ENCODE results near the gene AGBL4.

The AGBL4 gene

DNA sequence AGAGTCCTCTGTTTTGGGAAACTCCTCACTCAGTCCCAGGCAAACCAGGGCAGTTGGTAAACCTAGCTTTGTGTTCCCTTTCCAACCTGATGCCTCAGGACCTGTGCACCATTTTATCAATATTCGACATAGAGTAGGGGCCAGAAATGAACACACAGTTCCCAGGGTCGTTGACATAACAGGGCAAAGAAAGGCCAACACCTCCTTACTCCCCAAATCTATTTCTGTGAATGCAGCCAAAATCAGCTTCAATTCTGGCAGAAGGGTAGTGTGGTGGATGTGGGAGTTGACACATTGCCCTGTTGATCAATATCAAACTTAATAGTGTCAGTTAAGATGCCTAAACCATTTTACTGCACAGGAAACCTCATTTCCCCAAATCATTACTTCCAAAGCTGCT, 1447.2 kb downstream of the AGBL4 start:
- TF ChIP-seq, protein P1, sequence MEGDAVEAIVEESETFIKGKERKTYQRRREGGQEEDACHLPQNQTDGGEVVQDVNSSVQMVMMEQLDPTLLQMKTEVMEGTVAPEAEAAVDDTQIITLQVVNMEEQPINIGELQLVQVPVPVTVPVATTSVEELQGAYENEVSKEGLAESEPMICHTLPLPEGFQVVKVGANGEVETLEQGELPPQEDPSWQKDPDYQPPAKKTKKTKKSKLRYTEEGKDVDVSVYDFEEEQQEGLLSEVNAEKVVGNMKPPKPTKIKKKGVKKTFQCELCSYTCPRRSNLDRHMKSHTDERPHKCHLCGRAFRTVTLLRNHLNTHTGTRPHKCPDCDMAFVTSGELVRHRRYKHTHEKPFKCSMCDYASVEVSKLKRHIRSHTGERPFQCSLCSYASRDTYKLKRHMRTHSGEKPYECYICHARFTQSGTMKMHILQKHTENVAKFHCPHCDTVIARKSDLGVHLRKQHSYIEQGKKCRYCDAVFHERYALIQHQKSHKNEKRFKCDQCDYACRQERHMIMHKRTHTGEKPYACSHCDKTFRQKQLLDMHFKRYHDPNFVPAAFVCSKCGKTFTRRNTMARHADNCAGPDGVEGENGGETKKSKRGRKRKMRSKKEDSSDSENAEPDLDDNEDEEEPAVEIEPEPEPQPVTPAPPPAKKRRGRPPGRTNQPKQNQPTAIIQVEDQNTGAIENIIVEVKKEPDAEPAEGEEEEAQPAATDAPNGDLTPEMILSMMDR (IDR thresholded peaks at IDR 0.05; ENCODE audit: low read length, missing control alignments), result no peak
- DNase-seq (ENCODE audit: low read depth), result no peak
- H3K4me3 ChIP-seq (replicated peaks; ENCODE audit: low read depth, low read length), result no peak overlapping the region

DNA sequence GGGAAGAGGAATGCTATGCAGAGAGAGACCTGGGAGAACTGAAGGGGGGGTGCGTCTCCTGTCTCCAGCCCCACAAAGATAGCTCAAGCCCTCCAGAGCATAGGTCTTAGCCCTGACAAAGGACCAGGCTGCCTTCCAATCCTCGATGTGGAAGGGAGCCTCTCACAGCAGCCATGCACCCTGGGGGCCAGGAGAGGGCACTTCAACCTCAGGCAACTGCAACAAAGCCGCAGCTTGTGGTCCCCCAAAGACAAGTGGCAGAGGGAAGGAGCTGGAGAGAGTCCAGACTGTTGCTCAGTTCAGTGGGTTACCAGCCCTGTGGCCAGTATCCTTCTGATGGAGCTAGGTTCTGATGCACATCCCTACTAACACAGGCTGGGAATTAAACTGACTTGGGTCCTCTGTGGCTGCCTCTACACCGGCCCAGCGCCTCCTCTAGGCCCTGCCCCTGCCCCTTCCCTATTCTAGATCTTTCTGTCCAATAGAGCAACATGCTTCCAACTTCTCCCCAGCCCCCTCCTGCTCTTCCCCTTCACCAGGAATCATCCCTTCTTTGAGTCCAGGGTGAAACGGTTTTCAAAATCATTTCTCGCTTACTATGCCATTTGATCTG, 1451.0 kb downstream of the AGBL4 start:
- DNase-seq (ENCODE audit: low read depth), result peak; percentile 49
- H3K4me3 ChIP-seq (replicated peaks; ENCODE audit: low read depth, low read length), result no peak overlapping the region
- TF ChIP-seq, protein P1 (IDR thresholded peaks at IDR 0.05; ENCODE audit: low read length, missing control alignments), result peak; percentile 61

- no peak overlapping the region for H3K4me3 ChIP-seq (replicated peaks; ENCODE audit: low read depth, low read length)
- TF ChIP-seq, protein P1 (IDR thresholded peaks at IDR 0.05; ENCODE audit: low read length, missing control alignments), result no peak
- no peak for DNase-seq (ENCODE audit: low read depth)
These were observed 1451.6 kb downstream of the AGBL4 start for GRCh38 chr1:48572134-48572533.

- no peak overlapping the region for H3K4me3 ChIP-seq (replicated peaks; ENCODE audit: low read depth, low read length)
- DNase-seq (ENCODE audit: low read depth), result no peak
- TF ChIP-seq, protein P1 (IDR thresholded peaks at IDR 0.05; ENCODE audit: low read length, missing control alignments), result no peak
These were observed 1452.3 kb downstream of the AGBL4 start for GRCh38 chr1:48571303-48571987.

DNA sequence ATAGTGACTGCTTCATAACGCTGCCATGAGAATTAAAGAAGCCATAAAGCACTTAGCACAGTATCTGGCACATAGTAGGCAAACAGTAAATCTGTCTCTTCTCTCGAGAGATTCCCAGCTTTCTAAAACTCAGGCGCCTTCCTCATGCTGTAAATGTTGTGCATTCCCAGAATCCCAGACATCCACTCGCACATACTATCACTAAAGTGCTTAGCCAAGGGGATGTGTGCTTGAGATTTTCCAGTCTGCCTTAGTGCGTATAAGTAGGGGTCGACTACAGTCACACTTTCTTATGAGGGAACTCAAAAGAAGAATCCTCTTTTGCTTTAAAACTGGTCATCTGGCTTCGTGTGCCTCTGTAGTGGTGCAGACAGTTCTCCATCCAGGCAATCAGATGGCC, 1453.2 kb downstream of the AGBL4 start:
- H3K4me3 ChIP-seq (replicated peaks; ENCODE audit: low read depth, low read length), result no peak overlapping the region
- TF ChIP-seq, protein P1 (IDR thresholded peaks at IDR 0.05; ENCODE audit: low read length, missing control alignments), result no peak
- no peak for DNase-seq (ENCODE audit: low read depth)

GRCh38 chr1:48568501-48568900, 1455.3 kb downstream of the AGBL4 start:
- H3K4me3 ChIP-seq (replicated peaks; ENCODE audit: low read depth, low read length), result no peak overlapping the region
- DNase-seq (ENCODE audit: low read depth), result no peak
- TF ChIP-seq, protein P1 (IDR thresholded peaks at IDR 0.05; ENCODE audit: low read length, missing control alignments), result no peak

DNA sequence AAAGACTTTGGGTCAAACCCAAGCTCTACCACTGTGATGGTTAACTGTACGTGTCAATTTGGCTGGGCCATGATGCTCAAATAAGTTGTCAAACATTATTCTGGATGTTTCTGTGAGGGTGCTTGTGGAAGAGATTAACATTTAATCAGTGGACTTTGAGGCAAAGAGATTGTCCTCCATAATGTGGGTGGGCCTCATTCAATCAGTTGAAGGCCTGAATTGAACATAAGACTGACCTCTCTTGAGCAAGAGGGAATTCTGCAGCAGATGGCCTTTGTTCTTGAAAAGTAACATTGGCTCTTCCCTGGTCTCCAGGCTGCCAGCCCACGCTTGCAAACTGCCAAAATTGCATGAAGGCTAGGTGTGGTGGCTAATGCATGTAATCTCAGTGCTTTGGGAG, 1457.3 kb downstream of the AGBL4 start:
- DNase-seq (ENCODE audit: low read depth), result no peak
- TF ChIP-seq, protein P1 (IDR thresholded peaks at IDR 0.05; ENCODE audit: low read length, missing control alignments), result no peak
- no peak overlapping the region for H3K4me3 ChIP-seq (replicated peaks; ENCODE audit: low read depth, low read length)
